ENCODE measurements around the gene SLC5A2.

Gene SLC5A2

GRCh38 chr16:31513884-31514283 lies 31.0 kb downstream of the SLC5A2 start:
- TF ChIP-seq, protein P1, sequence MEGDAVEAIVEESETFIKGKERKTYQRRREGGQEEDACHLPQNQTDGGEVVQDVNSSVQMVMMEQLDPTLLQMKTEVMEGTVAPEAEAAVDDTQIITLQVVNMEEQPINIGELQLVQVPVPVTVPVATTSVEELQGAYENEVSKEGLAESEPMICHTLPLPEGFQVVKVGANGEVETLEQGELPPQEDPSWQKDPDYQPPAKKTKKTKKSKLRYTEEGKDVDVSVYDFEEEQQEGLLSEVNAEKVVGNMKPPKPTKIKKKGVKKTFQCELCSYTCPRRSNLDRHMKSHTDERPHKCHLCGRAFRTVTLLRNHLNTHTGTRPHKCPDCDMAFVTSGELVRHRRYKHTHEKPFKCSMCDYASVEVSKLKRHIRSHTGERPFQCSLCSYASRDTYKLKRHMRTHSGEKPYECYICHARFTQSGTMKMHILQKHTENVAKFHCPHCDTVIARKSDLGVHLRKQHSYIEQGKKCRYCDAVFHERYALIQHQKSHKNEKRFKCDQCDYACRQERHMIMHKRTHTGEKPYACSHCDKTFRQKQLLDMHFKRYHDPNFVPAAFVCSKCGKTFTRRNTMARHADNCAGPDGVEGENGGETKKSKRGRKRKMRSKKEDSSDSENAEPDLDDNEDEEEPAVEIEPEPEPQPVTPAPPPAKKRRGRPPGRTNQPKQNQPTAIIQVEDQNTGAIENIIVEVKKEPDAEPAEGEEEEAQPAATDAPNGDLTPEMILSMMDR (IDR thresholded peaks at IDR 0.05): no peak

- TF ChIP-seq, protein P1 (IDR thresholded peaks at IDR 0.05): no peak
These were observed 35.0 kb downstream of the SLC5A2 start for GRCh38 chr16:31517800-31518402.

- TF ChIP-seq, protein P1 (IDR thresholded peaks at IDR 0.05): no peak
These were observed 37.0 kb downstream of the SLC5A2 start for GRCh38 chr16:31519759-31520431.

DNA sequence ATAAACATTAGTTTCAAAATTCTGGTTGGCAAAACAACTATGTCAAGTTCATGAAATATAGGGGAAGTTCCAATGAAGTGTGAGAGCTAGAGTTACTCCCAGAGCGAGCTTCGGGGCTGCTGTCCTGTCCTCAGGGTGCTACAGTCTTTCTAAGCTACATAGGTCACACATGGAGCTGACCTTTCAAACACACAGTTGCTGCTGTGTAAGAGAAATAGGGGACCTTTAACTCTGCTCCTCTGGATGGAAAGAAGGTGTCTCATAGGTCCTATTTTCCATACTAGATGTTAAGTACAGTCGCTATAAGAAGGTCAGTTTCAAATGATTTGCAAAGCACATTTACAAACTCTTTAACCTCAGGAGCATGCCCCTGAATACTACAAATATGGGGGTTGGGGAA lies 38.4 kb downstream of the SLC5A2 start:
- TF ChIP-seq, protein P1 (IDR thresholded peaks at IDR 0.05): no peak

DNA sequence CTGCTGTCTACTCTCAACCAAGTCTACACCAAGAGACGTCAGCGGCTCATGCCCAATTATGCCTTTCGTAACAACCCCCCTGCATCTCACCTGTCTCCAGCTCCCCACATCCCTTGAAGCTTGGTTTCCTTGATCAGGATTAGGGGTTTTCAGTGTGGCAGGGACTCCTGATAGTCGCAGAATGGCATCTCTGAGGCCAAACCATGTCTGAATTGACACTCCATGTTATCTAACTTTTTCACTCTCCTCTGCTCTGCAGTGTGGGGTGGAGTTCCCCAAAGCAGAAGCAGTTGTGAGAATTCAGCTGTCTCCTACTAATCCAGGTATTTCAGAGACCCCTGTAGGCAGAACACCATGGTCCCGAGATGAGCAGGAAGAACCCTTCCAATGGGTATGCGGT lies 39.1 kb downstream of the SLC5A2 start:
- TF ChIP-seq, protein P1 (IDR thresholded peaks at IDR 0.05): no peak

DNA sequence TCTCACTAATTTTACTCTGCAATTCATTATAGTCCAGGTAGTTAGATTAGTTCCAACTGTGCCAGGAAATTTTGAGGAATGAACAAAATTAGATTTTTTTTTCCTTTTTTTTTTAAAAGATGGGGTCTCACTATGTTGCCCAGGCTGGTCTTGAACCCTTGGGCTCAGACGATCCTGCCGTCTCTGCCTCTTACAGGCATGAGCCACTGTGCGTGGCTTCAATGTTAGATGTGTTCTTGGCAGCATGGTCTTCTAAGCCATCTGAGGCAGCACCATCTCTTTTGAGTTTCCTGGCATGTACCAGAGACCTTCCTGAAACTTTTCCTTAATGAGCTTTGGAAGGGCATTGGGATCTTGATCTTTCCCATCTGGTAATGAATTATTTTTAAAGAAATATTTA lies 42.2 kb downstream of the SLC5A2 start:
- TF ChIP-seq, protein P1 (IDR thresholded peaks at IDR 0.05): no peak

DNA sequence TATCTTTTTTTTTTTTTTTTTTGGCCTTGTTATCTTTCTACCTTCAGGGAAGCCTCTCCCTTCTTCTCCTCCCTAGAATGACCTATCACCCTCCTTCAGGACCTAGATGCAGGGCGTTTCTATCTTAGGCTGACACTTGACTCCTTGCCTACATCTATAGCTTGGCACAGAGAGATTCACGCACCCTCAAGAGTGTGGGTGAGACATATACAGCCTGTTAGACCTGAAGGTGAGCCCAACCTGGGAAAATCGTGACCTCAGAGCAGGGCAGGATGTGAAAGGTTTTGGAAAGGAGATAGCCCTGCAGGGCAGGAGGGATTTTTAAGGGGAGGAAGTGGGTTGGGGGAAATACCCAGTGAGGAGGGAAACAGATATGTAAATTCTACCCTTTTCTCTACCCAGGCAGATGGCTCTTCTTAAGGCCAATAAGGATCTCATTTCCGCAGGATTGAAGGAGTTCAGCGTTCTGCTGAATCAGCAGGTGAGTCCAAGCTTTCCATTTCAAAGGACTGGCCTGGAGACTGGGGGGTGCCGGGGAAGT lies 44.9 kb downstream of the SLC5A2 start, which contains the start of gene AHSP:
TSS of gene AHSP (plus strand) at position 167 of the 541 bp plus-strand sequence. CDS start at position 407, 240 bp downstream.
- TF ChIP-seq, protein P1 (IDR thresholded peaks at IDR 0.05): no peak

Measured in LNCAP (cell line).